ENCODE results near the gene MITF.

- TF ChIP-seq CTCF (conservative IDR thresholded peaks at IDR 0.05; ENCODE audit: low read length) (no peak), EZH2phosphoT487 (IDR thresholded peaks at IDR 0.05; ENCODE audit: borderline replicate concordance, low read depth, low read length) (no peak)
Observed at GRCh38 chr3:69906351-69906966, 167.2 kb downstream of the MITF start.
